Muscle layer of colon (tissue), 2 donors: Measurements from ENCODE around the gene TLK1.

Source experiments
- H3K27ac ChIP-seq: one replicate; pipeline ENCODE4 v1.7.0; 2013; ENCODE audit warnings: low read depth, mild to moderate bottlenecking, low read length, moderate library complexity
- H3K27me3 ChIP-seq, 2 donors: one replicate each; pipeline ENCODE4 v1.7.0; 2013; ENCODE audit warnings: low read length in 2 of 2, mild to moderate bottlenecking in 2 of 2; ENCODE audit not compliant: insufficient read depth in 2 of 2, control insufficient read depth in 1 of 2
- H3K36me3 ChIP-seq: one replicate; pipeline ENCODE4 v1.7.0; 2013; ENCODE audit warnings: mild to moderate bottlenecking, low read length; ENCODE audit not compliant: insufficient read depth
- H3K4me1 ChIP-seq: one replicate; pipeline ENCODE4 v1.7.0; 2013; ENCODE audit warnings: mild to moderate bottlenecking, low read length; ENCODE audit not compliant: insufficient read depth
- H3K4me3 ChIP-seq, 2 donors: one replicate each; pipeline ENCODE4 v1.7.0; 2013; ENCODE audit warnings: low read length in 2 of 2, low read depth in 1 of 2, mild to moderate bottlenecking in 1 of 2, moderate library complexity in 1 of 2
- H3K9ac ChIP-seq: one replicate; pipeline ENCODE4 v1.7.0; 2013; ENCODE audit warnings: low read length
- H3K9me3 ChIP-seq: one replicate; pipeline ENCODE4 v1.7.0; 2013; ENCODE audit warnings: mild to moderate bottlenecking, low read length
- donor health status: abdominal sarcoma.
- donor health status: Adenocarcinoma of cecum.

TLK1 gene

DNA sequence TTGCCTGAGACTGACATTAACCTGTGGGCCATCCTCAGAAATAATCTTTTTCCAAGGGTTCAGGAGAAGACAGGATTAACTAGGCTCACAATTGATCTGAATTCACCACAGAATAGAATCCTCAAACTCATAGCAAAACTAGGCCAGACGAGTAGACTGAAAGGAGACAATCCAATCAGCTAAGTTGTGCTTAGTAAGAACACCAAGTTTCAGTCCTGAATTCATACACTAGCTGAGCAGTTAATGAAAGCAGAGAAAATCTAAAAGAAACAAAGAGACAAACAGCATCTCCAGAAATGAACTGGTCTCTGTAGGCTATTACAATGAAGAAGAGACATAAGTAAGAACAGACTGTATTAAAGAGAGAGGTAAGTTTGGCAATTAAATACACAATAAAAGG, 142.2 kb downstream of the TLK1 start:
- H3K9ac ChIP-seq, result no peak overlapping the region
- peaks cover 13% of the 10 kb centered on the region for H3K36me3 ChIP-seq
- no peak overlapping the region for H3K27ac ChIP-seq
- H3K9me3 ChIP-seq, result no peaks in the 10 kb centered on the region
- H3K4me3 ChIP-seq, result no peak overlapping the region
- no peaks in the 10 kb centered on the region for H3K4me1 ChIP-seq
- H3K27me3 ChIP-seq, result no peaks in the 10 kb centered on the region

DNA sequence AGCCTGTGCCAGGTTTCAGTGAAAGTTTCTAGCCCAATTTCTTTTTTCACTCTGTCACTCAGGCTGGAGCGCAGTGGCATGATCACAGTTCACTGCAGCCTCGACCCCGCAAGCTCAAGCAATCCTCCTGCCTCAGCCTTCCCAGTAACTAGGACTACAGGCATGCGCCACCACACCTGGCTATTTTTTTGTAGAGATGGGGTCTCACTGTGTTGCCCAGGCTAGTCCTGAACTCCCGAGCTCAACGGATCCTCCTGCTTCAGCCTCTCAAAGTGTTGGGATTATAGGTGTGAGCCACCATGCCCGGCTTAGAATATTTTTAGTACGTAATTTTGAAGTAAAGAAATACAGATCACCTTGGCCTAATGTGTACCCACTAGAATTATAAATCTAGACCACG, 144.6 kb downstream of the TLK1 start:
- Histone ChIP-seq H3K27ac (no peak overlapping the region), H3K9me3 (no peaks in the 10 kb centered on the region), H3K4me1 (no peaks in the 10 kb centered on the region), H3K27me3 (no peaks in the 10 kb centered on the region), H3K36me3 (peaks cover 10% of the 10 kb centered on the region), H3K9ac (no peak overlapping the region), H3K4me3 (no peak overlapping the region)

DNA sequence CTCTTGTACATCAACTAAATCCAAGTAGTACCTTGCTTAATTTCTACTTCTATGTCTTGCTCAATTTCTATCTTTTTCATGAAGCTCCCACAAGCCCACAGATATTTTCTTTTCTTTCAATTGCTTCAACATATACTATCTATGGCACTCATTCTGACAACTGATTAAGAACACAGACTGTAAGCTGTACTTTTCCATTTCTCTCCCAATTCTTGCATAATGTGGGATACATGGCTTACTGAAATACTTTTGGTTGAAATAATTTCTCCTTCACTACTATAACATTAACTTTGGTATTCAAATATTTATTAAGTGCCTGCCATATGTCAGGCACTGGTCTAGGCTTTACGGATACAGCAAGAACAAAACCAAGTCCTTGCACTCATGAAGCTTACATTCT, 146.8 kb downstream of the TLK1 start:
- Histone ChIP-seq H3K27me3 (no peaks in the 10 kb centered on the region), H3K9ac (no peak overlapping the region), H3K4me3 (no peak overlapping the region), H3K4me1 (no peaks in the 10 kb centered on the region), H3K36me3 (peaks cover 23% of the 10 kb centered on the region), H3K9me3 (no peaks in the 10 kb centered on the region), H3K27ac (no peak overlapping the region)

DNA sequence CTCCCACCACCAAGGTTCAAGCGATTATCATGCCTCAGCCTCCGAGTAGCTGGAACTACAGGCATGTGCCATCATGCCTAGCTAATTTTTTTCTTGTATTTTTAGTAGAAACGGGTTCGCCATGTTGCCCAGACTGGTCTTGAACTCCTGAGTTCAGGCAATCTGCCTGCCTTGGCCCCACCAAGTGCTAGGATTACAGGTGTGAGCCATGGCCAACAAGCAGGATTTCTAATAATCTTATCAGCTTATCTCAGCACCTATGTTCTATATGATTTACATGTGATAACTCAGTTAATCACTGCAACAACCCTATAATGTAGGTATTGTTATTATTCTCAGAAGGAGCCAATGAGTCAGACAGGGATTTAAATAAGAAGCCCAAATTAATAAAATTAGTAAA, 151.3 kb downstream of the TLK1 start:
- Histone ChIP-seq H3K9ac (no peak overlapping the region), H3K4me3 (no peak overlapping the region), H3K36me3 (peaks cover 29% of the 10 kb centered on the region), H3K9me3 (no peaks in the 10 kb centered on the region), H3K27me3 (no peaks in the 10 kb centered on the region), H3K27ac (no peak overlapping the region), H3K4me1 (no peaks in the 10 kb centered on the region)

DNA sequence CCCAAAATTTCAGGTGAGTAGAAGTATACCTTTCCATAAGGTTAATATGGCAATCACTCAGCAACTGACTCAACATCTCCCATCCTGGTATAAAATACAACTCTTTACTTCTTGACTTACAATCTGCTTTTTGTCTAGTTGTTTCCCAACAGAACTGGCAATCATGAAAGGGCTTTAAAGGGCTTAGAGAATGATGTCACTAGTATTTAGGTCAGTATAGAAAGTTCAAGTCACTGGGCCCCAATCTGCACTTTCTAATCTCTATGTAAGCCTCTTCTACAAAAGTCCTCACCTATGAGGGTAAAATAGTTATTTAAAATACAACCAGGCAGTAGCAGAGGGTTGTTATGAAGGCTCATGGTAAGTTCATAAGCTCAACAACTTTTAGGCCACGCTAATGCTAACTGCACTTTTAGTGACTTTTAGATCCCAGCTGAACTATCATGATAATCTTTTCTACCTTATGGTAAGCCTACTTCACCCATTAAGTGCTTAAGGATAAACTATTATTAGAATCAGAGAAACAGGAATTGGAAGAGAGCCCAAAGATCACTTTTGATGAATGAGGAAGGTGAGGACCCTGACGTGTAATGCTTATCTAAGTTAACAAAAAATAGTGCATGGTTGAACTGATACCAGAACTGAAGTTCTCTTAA, 152.0 kb downstream of the TLK1 start:
- H3K9ac ChIP-seq, result no peak overlapping the region
- no peak overlapping the region for H3K4me3 ChIP-seq
- no peaks in the 10 kb centered on the region for H3K9me3 ChIP-seq
- H3K4me1 ChIP-seq, result no peaks in the 10 kb centered on the region
- H3K27me3 ChIP-seq, result no peaks in the 10 kb centered on the region
- H3K27ac ChIP-seq, result no peak overlapping the region
- peaks cover 26% of the 10 kb centered on the region for H3K36me3 ChIP-seq

DNA sequence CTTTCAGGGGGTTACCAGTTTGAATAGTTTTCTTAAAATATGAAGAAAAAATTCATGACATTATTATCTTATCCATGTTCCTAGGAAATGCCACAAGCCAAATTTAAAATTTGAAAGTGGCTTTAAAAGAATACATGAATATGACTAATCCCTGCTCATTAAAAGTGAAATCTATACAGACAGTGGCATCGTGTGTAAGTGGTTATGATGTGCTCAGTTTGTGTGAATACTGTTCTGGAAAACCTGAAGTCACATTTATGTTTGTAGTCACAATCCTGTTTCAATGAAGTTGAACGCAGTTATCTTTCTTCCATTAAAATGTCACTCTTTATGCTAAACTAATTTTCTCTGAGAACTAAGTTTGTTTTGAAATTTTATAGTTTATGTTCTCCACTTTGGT, 155.9 kb downstream of the TLK1 start:
- Histone ChIP-seq H3K36me3 (peaks cover 22% of the 10 kb centered on the region), H3K4me3 (no peak overlapping the region), H3K27ac (no peak overlapping the region), H3K4me1 (no peaks in the 10 kb centered on the region), H3K9me3 (no peaks in the 10 kb centered on the region), H3K27me3 (no peaks in the 10 kb centered on the region), H3K9ac (no peak overlapping the region)

DNA sequence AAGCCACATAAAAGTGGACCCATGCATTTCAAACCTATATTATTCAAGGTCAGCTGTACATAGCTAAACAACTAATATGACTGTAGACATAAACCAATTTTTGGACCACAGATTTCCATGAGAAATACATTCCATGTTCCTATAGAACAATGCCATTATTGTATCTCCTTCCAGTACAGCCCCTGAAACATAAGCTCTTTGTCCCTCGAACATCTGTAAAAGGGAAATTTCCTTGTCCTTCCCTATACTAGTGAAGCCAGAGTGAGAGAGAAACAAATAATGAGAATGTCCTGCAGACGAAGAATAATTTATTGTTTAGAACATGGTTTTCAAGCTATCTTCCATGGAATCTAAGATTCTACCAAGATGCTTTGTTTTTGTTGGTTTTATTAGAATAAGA, 156.3 kb downstream of the TLK1 start:
- Histone ChIP-seq H3K36me3 (peaks cover 18% of the 10 kb centered on the region), H3K27me3 (no peaks in the 10 kb centered on the region), H3K9me3 (no peaks in the 10 kb centered on the region), H3K9ac (no peak overlapping the region), H3K4me1 (no peaks in the 10 kb centered on the region), H3K4me3 (no peak overlapping the region), H3K27ac (no peak overlapping the region)

DNA sequence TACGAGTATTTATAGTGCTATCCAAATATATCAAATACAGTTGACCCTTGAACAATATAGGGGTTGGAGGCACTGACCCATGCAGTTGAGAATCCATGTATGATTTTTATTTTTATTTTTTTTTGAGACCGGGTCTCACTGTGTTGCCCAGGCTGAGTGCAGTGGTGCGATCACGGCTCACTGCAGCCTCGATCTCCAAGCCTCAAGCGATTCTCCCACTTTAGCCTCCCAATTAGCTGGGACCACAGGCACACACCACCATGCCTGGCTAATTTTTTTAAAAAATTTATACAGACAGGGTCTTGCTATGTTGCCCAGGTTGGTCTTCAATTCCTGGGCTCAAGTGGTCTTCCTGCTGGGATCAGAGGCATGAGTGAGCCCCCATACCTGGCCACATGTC, 161.0 kb downstream of the TLK1 start:
- H3K36me3 ChIP-seq, result peaks cover 10% of the 10 kb centered on the region
- H3K4me1 ChIP-seq, result no peaks in the 10 kb centered on the region
- H3K9me3 ChIP-seq, result no peaks in the 10 kb centered on the region
- H3K27me3 ChIP-seq, result no peaks in the 10 kb centered on the region
- no peak overlapping the region for H3K9ac ChIP-seq
- no peak overlapping the region for H3K27ac ChIP-seq
- no peak overlapping the region for H3K4me3 ChIP-seq

DNA sequence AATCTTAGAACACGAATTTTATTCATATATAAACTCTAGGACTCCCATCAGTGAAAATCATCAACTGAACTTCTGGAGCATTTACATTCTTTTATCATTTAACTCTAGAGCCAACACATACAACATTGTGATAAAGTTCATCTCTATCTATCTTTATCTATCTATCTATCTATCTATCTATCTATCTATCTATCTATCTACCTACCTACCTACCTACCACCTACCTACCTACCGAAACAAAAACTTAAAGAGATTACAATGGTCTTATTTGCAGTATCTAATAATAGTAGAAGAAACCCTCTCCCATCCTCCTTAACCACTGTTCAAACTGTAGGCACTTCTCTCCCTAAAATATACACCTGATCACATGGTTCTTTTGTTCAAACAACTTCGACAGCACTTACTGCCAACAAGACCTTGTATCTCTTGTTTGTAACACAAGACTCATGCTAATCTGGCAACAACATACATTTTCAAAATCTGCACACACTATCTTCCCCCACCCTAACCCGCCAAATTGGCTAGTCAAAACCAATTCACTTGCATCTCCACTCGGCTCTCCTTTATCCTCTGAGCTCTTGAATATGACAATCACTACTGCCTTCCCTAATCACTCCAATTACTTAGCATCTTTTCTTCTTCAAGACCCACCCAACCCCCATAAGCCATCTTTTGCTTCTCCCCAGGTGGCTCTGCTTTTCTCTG, 162.6 kb downstream of the TLK1 start:
- no peaks in the 10 kb centered on the region for H3K9me3 ChIP-seq
- no peak overlapping the region for H3K4me3 ChIP-seq
- peaks cover 19% of the 10 kb centered on the region for H3K36me3 ChIP-seq
- no peaks in the 10 kb centered on the region for H3K27me3 ChIP-seq
- H3K9ac ChIP-seq, result no peak overlapping the region
- H3K27ac ChIP-seq, result no peak overlapping the region
- no peaks in the 10 kb centered on the region for H3K4me1 ChIP-seq

DNA sequence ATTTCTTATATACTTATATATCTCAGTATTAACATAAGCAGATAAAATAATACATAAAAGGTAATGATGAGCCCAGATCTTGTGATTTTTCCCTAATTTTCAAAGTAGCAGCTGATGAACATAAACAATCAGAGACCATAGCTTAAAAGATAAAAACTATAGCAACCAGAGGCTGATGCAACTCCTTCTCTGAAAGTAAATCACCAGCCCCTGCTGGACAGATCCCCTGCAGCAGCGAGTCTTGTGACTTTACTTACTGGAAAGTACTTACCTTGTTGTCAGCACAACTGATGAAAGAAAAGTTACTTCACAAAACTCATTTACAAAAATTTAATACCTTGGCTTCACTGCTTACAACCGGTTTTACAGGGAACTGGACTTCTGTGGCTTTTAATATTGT, 164.4 kb downstream of the TLK1 start:
- H3K27me3 ChIP-seq, result no peaks in the 10 kb centered on the region
- H3K4me1 ChIP-seq, result no peaks in the 10 kb centered on the region
- no peaks in the 10 kb centered on the region for H3K9me3 ChIP-seq
- H3K9ac ChIP-seq, result no peak overlapping the region
- H3K4me3 ChIP-seq, result no peak overlapping the region
- no peak overlapping the region for H3K27ac ChIP-seq
- peaks cover 30% of the 10 kb centered on the region for H3K36me3 ChIP-seq

DNA sequence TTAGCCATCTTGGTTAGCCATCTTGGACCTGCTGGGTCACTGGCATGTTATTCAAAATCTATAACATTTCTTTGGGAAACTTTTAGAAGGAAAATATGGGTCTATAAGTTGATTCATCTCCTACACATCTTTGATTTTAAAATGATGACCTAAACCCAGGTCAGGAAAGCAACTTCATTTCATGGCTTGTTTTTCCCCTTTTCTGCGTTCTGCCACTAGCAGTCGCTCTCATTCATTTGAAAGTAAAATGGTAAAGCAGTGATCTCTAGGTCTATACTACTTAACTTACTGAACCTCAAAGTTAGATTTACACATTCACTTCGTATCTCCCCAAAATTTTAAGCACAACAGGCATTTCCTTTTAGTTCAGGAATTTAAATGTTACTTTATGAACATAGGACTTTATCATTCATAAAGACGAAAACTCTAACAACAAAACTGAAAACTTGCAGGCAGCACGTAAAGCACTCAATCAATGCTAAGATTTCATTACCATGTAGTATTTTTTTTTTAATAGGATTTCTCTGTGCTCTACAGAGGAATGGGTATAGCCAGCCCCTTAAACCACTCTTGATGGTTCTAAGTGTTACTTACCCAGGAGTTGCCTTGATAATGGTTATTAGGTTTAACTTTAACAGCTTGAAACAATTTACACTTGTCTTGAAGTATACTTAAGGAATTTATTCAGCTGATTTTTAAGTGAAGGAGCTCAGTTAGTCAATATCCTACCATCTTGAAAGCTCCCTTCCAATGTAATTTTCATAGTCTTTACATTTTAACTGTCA, 169.1 kb downstream of the TLK1 start:
- Histone ChIP-seq H3K9me3 (no peaks in the 10 kb centered on the region), H3K27me3 (no peaks in the 10 kb centered on the region), H3K4me1 (no peaks in the 10 kb centered on the region), H3K4me3 (no peak overlapping the region), H3K9ac (no peak overlapping the region), H3K36me3 (peaks cover 25% of the 10 kb centered on the region), H3K27ac (no peak overlapping the region)
